BJ (cell line): ENCODE data around the gene VWA3B. TPM values are rescaled to one million over a fixed set of nuclear protein-coding genes. Genes with fewer than 3 reads are reported as not detected.

Experiments used
- CTCF ChIA-PET: fragments of 350-600 bp; formaldehyde crosslinking; extraction: SDS; loops from one replicate; lab custom pipeline; 2021; ENCODE audit warnings: antibody characterized with exemption, inconsistent platforms; lab: Yijun Ruan, JAX
- POLR2A ChIA-PET: fragments of 300-600 bp; sonication (Branson Sonifier 250); formaldehyde crosslinking; extraction: SDS; loops from one replicate; lab custom pipeline; 2021; ENCODE audit warnings: antibody characterized with exemption; lab: Charles Lee
- DNase-seq: peaks from one replicate; pipeline ENCODE4 v3.0.0-alpha.2; 2011; ENCODE audit warnings: low read depth
- H3K27me3 ChIP-seq: 2 replicates; pipeline ENCODE4 v1.6.0; 2011; ENCODE audit warnings: low read length; ENCODE audit not compliant: control insufficient read depth, insufficient read depth
- H3K36me3 ChIP-seq: 2 replicates; pipeline ENCODE4 v1.5.1; 2011; ENCODE audit warnings: low read length; ENCODE audit not compliant: control insufficient read depth, insufficient read depth
- H3K4me3 ChIP-seq: 2 replicates; pipeline ENCODE4 v1.5.1; 2011; ENCODE audit warnings: low read depth, mild to moderate bottlenecking, control low read depth, low read length
- polyA plus RNA-seq: library from polyadenylated mRNA; depleted of rRNA; stranded (reverse); fragments of >200 nt; gene quantifications from 2 replicates; pipeline ENCODE4 v1.2.3, GENCODE V29; 2011
- TF ChIP-seq, protein P1 (sequence below): IDR thresholded peaks from 2 replicates; pipeline ENCODE4 v1.5.1; 2011; ENCODE audit warnings: low read depth, mild to moderate bottlenecking, control low read depth, inconsistent platforms, low read length, moderate library complexity; ENCODE audit not compliant: insufficient read depth

The VWA3B gene
- polyA plus RNA-seq, 1 experiment: not detected

DNA sequence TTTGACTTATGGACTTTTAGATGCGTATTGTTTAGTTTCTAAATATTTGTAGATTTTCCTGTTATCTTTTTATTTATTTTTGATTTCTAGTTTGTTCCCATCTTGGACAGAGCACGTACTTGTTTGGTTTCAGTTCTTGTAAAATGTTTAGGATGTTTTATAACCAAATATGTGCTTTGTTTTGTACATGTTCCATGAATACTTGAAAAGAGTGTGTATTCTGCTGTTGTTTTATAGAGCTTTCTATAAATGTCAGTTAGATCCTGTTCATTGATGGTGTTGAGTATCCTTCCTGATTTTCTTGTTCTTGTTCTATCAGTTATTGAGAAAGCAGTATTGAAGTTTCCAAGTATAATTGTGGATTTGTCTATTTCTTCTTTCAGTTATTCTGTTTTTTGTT, 21.1 kb downstream of the VWA3B start:
- Histone ChIP-seq H3K27me3 (no peaks in the 10 kb centered on the region), H3K36me3 (no peaks in the 10 kb centered on the region), H3K4me3 (no peak overlapping the region)
- CTCF ChIA-PET: interaction anchor here (1.2 kb wide), 2 partner anchors 279 to 408 kb away, joined by 3 read pairs; no protein-coding TSS in a partner anchor
- POLR2A ChIA-PET: no interaction called here
- TF ChIP-seq, protein P1, sequence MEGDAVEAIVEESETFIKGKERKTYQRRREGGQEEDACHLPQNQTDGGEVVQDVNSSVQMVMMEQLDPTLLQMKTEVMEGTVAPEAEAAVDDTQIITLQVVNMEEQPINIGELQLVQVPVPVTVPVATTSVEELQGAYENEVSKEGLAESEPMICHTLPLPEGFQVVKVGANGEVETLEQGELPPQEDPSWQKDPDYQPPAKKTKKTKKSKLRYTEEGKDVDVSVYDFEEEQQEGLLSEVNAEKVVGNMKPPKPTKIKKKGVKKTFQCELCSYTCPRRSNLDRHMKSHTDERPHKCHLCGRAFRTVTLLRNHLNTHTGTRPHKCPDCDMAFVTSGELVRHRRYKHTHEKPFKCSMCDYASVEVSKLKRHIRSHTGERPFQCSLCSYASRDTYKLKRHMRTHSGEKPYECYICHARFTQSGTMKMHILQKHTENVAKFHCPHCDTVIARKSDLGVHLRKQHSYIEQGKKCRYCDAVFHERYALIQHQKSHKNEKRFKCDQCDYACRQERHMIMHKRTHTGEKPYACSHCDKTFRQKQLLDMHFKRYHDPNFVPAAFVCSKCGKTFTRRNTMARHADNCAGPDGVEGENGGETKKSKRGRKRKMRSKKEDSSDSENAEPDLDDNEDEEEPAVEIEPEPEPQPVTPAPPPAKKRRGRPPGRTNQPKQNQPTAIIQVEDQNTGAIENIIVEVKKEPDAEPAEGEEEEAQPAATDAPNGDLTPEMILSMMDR: no peak
- DNase-seq: no peak

DNA sequence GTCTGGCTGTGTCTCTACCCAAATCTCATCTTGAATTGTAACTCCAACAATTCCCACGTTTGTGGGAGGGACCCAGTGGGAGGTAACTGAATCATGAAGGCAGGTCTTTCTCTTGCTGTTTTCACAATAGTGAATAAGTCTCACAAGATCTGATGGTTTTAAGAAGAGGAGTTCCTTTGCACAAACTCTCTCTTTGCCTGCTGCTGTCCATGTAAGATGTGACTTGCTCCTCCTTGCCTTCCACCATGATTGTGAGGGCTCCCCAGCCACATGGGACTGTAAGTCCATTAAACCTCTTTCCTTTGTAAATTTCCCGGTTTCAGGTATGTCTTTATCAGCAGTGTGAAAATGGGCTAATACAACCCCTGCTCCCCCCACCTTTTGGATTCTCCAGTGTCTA, 23.8 kb downstream of the VWA3B start:
- CTCF ChIA-PET: no interaction called here

DNA sequence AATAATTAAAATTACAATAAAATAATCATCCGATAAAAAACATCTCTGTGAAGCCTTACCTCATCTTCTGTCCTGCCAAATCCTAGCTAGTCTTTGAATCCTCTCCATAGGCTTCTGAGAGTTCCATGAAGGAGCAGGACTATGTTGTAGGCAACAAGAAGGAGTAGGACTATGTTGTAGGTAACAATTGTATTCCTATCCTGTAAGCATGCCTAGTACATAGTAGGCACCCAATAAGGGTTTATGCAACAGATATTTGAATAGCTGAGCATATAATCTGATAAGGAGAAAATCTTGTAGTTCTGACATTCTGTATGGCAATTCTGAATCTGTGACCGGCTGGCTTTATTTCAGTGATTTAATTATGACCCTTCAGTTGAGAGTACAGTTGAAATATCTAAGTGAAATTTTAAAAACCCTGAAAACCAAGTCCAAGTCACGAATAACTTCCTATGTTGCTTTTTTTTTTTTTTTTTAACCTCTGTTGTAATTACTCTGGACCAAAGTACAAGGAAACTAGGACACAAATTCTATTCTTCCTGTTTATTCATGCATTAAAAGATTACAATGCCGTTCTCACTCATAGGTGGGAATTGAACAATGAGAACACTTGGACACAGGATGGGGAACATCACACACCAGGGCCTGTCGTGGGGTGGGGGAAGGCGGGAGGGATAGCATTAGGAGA, 27.8 kb downstream of the VWA3B start:
- 0 out of 2 replicates have a peak, but pooled peaks cover 2% of the 10 kb centered on the region for H3K27me3 ChIP-seq
- TF ChIP-seq, protein P1: no peak
- H3K4me3 ChIP-seq: no peak overlapping the region
- ChIA-PET POLR2A (no interaction called here), CTCF (no interaction called here)
- no peaks in the 10 kb centered on the region for H3K36me3 ChIP-seq
- no peak for DNase-seq

More for the DNA sequence above, 23.8 kb downstream of the VWA3B start:
- TF ChIP-seq, protein P1: no peak
- no peak overlapping the region for H3K4me3 ChIP-seq
- DNase-seq: no peak
- no peaks in the 10 kb centered on the region for H3K27me3 ChIP-seq
- POLR2A ChIA-PET: no interaction called here
- H3K36me3 ChIP-seq: no peaks in the 10 kb centered on the region

DNA sequence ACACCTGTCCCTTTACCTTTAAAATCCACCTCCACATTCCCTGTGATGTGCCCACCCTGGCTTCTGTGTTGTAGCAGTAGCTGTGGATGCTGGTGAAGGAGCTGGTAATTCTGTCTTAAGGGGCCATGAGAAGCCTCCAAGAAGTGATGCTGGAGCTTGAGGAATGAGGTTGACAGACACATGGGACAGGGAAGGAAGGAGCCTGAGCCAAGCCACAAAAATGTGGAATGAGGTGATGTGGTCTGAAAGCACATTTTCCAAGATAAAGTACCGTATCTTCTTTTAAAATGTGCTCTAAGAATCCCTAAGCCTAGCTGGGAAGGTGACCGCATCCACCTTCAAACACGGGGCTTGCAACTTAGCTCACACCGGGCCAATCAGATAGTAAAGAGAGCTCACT, 31.2 kb downstream of the VWA3B start:
- Histone ChIP-seq H3K36me3 (no peaks in the 10 kb centered on the region), H3K27me3 (peaks cover 2% of the 10 kb centered on the region), H3K4me3 (no peak overlapping the region)
- no peak for DNase-seq
- CTCF ChIA-PET: interaction anchor here (1.2 kb wide), 1 partner anchor 301 kb away, joined by 3 read pairs; no protein-coding TSS in a partner anchor
- TF ChIP-seq, protein P1: no peak
- POLR2A ChIA-PET: no interaction called here

DNA sequence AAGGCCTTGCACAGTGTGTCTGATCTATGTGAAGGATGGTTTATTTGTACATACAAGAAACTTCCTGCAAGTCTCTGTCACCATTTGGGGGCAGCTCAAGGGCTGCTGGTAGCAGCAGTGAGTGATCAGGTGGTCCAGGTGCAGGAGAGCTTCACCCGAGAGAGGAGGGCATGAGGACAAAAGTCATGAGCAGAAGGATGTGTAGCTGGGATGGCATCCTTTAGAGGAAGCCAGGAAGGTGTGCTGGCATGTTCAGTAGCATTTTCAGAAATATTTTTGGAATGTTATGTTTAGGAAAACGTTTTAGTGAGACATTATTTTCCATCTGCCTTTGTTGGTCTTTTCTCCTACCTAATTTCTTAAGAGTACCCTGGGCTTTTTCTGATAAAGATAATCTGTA, 31.9 kb downstream of the VWA3B start:
- no peak for DNase-seq
- Histone ChIP-seq H3K27me3 (peaks cover 3% of the 10 kb centered on the region), H3K36me3 (no peaks in the 10 kb centered on the region), H3K4me3 (no peak overlapping the region)
- POLR2A ChIA-PET: no interaction called here
- CTCF ChIA-PET: interaction anchor here (1.2 kb wide), 1 partner anchor 302 kb away, joined by 3 read pairs; no protein-coding TSS in a partner anchor
- TF ChIP-seq, protein P1: no peak
